Tibial artery (tissue), 4 donors: ENCODE results near the gene EPSTI1.
A peak's percentile ranks its signal among the peaks of the same experiment; 100 is the strongest.

Source experiments
- DNase-seq, 2 donors: peaks; one replicate each; pipeline ENCODE4 v3.0.0-alpha.2; 2019
- H3K27ac ChIP-seq, 2 donors: fragments of 200-600 bp; sonication (generic) in 1 of 2; 1 replicate in 1 of 2; 2 replicates in 1 of 2; pipeline ENCODE4 v1.5.1; 2018 to 2019; ENCODE audit warnings: mild to moderate bottlenecking in 1 of 2
- H3K27me3 ChIP-seq, 2 donors: fragments of 200-600 bp; sonication (generic) in 1 of 2; one replicate each; pipeline versions ENCODE4 v1.5.1 to v1.6.0; 2016 to 2019
- H3K36me3 ChIP-seq, 3 donors: fragments of 200-600 bp; sonication (generic) in 2 of 3; one replicate each; pipeline ENCODE4 v1.5.1; 2016 to 2019; ENCODE audit warnings: mild to moderate bottlenecking in 2 of 3
- H3K4me1 ChIP-seq, 4 donors: fragments of 200-600 bp; sonication (generic) in 2 of 4; 1 replicate in 3 of 4; 2 replicates in 1 of 4; pipeline ENCODE4 v1.5.1; 2016 to 2019
- H3K4me3 ChIP-seq, 2 donors: fragments of 200-600 bp; sonication (generic) in 1 of 2; 1 replicate in 1 of 2; 2 replicates in 1 of 2; pipeline ENCODE4 v1.5.1; 2018 to 2019; ENCODE audit warnings: mild to moderate bottlenecking in 2 of 2
- H3K9me3 ChIP-seq, 3 donors: fragments of 200-600 bp; sonication (generic) in 1 of 3; one replicate each; pipeline ENCODE4 v1.5.1; 2016 to 2019
- CTCF ChIP-seq, 2 experiments: fragments of 200-600 bp in 1 of 2; fragments of 450-650 bp in 1 of 2; IDR thresholded peaks; one replicate each; pipeline ENCODE4 v1.5.1; 2017 to 2019; ENCODE audit warnings: antibody characterized with exemption in 2 of 2, mild to moderate bottlenecking in 1 of 2, moderate library complexity in 1 of 2
- intact Hi-C: fragments of 100-400 bp; cut with DNase I; formaldehyde crosslinking; loops from one replicate; pipeline ENCODE4 v1.15.0; 2023; ENCODE audit warnings: low total_unique reads

EPSTI1 gene

GRCh38 chr13:42977219-42977659 is 14.8 kb downstream of the EPSTI1 start:
- no peak for TF ChIP-seq CTCF (IDR thresholded peaks at IDR 0.05)
- no peak for DNase-seq
- Histone ChIP-seq H3K4me3 (no peak overlapping the region), H3K4me1 (no peaks in the 10 kb centered on the region), H3K9me3 (no peaks in the 10 kb centered on the region), H3K36me3 (no peaks in the 10 kb centered on the region), H3K27ac (no peak overlapping the region), H3K27me3 (no peaks in the 10 kb centered on the region)
- intact Hi-C loops = loop anchor here (10.0 kb wide), 1 partner anchor 828 kb away; no protein-coding TSS in a partner anchor

- Histone ChIP-seq H3K9me3 (no peaks in the 10 kb centered on the region), H3K4me3 (no peak overlapping the region), H3K27ac (no peak overlapping the region), H3K27me3 (no peaks in the 10 kb centered on the region), H3K36me3 (no peaks in the 10 kb centered on the region), H3K4me1 (no peaks in the 10 kb centered on the region)
- DNase-seq = no peak
- intact Hi-C loops = loop anchor here (10.0 kb wide), 1 partner anchor 829 kb away; no protein-coding TSS in a partner anchor
- no peak for TF ChIP-seq CTCF (IDR thresholded peaks at IDR 0.05)
Observed at GRCh38 chr13:42976066-42976465, 16.0 kb downstream of the EPSTI1 start.

GRCh38 chr13:42973581-42973980 is 18.5 kb downstream of the EPSTI1 start:
- Histone ChIP-seq H3K27me3 (no peaks in the 10 kb centered on the region), H3K9me3 (no peaks in the 10 kb centered on the region), H3K4me3 (no peak overlapping the region), H3K36me3 (no peaks in the 10 kb centered on the region), H3K27ac (no peak overlapping the region), H3K4me1 (no peaks in the 10 kb centered on the region)
- no peak for DNase-seq
- no peak for TF ChIP-seq CTCF (IDR thresholded peaks at IDR 0.05)
- intact Hi-C loops = loop anchor here (10.0 kb wide), 1 partner anchor 831 kb away; no protein-coding TSS in a partner anchor

DNA sequence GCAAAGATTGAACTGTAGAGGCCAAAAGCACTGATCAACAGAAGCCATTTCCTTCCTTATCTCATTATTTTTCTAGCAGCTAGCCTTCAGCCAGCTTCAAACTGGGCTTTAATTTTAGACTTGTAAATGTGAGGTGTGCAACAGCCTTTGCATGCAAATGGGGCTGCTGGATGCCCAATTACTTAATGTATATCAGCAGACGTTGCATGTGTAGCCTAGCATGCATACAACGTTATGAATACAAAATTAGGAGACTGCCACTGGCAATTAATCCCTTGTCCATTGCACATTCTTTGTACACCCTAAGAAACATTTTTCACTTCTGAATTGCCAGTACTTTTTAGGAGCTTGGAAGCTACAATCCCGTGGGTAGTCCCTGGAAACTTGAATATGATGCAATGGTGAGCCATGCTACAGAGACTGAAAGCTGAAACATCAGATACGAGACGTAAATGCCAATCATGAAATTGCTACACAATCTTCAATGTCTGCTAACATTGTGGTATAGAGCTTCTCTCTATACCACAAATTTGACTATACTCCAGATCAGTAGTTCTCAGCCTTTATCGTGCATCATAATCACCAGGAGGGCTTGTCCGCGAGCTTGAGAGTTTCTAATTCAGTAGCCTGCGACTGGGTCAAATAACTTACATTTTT is 20.2 kb downstream of the EPSTI1 start:
- no peak for DNase-seq
- intact Hi-C loops = loop anchor here (10.0 kb wide), 1 partner anchor 833 kb away; no protein-coding TSS in a partner anchor
- H3K9me3 ChIP-seq = no peaks in the 10 kb centered on the region
- no peaks in the 10 kb centered on the region for H3K4me1 ChIP-seq
- H3K36me3 ChIP-seq = no peaks in the 10 kb centered on the region
- no peak overlapping the region for H3K4me3 ChIP-seq
- TF ChIP-seq CTCF (IDR thresholded peaks at IDR 0.05) = no peak
- no peak overlapping the region for H3K27ac ChIP-seq
- no peaks in the 10 kb centered on the region for H3K27me3 ChIP-seq

DNA sequence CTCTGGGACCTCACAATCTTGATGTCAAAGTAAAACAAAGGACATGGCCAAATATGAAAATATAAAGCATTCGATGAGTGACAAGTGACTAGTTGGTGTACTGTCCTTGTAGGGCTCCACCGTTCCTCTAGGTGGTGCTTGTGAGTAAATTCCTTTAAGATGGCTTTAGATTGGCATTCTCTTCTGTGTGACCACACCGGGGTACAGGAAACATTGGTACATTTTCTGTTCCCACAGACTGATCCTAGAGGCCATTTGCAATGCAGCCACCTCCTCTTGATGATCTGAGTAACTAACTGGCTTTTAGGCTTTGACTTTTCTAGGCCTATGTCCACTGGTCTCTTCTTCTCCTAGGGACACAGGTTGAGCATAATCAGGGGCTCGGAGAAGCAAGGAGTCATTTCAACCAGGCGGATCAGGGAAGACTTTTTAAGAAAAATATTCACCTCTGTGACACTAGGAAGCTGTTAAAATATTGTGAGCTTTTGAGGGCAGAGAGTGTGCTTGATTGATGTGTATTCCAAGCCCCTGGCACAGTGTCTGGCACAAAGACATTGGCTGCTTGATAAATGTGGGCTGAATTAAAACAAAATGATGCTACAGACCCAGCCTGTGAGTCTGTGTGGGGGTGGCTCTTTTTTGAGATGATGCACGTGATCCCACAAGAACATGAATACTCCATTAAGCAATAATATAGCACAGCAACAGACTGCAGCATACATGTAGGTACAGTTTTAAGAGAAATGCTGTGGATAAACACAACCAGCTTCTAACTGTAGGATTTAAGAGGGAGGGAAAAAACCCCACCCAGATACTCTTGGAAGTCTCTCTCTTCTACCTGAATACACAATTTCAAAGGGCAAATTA is 21.0 kb downstream of the EPSTI1 start:
- no peak overlapping the region for H3K27ac ChIP-seq
- H3K4me3 ChIP-seq = no peak overlapping the region
- peak in 1 of 2 donors; percentile 28 for DNase-seq
- intact Hi-C loops = loop anchor here (10.0 kb wide), 1 partner anchor 834 kb away; no protein-coding TSS in a partner anchor
- H3K9me3 ChIP-seq = no peaks in the 10 kb centered on the region
- H3K4me1 ChIP-seq = no peaks in the 10 kb centered on the region
- no peaks in the 10 kb centered on the region for H3K27me3 ChIP-seq
- H3K36me3 ChIP-seq = no peaks in the 10 kb centered on the region
- peak; percentile 45 to 61 for TF ChIP-seq CTCF (IDR thresholded peaks at IDR 0.05)
